ENCODE data around the gene RNF157. TPM values are rescaled to one million over a fixed set of nuclear protein-coding genes. Genes with fewer than 3 reads are reported as not detected.

RNF157 gene
- total and polyA plus RNA-seq, 2 of the 13 experiments (the other 11 are each of a cell fraction or from before 2014, with no cell fraction given): 0.44 to 1.5 TPM

GRCh38 chr17:76138896-76139752 lies 101.2 kb downstream of the RNF157 start (continued):
- TF ChIP-seq NRL (CRISPR knock-in tag; IDR thresholded peaks at IDR 0.05; ENCODE audit: borderline replicate concordance): peak; percentile 3; the same call in 1 of the 2 replicates
- TF ChIP-seq, protein P1, sequence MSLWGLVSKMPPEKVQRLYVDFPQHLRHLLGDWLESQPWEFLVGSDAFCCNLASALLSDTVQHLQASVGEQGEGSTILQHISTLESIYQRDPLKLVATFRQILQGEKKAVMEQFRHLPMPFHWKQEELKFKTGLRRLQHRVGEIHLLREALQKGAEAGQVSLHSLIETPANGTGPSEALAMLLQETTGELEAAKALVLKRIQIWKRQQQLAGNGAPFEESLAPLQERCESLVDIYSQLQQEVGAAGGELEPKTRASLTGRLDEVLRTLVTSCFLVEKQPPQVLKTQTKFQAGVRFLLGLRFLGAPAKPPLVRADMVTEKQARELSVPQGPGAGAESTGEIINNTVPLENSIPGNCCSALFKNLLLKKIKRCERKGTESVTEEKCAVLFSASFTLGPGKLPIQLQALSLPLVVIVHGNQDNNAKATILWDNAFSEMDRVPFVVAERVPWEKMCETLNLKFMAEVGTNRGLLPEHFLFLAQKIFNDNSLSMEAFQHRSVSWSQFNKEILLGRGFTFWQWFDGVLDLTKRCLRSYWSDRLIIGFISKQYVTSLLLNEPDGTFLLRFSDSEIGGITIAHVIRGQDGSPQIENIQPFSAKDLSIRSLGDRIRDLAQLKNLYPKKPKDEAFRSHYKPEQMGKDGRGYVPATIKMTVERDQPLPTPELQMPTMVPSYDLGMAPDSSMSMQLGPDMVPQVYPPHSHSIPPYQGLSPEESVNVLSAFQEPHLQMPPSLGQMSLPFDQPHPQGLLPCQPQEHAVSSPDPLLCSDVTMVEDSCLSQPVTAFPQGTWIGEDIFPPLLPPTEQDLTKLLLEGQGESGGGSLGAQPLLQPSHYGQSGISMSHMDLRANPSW (CRISPR knock-in tag; IDR thresholded peaks at IDR 0.05; ENCODE audit: borderline replicate concordance): no peak
- peak; percentile 29; the same call in 1 of the 2 replicates for TF ChIP-seq NCOA5 (CRISPR knock-in tag; IDR thresholded peaks at IDR 0.05)
- TF ChIP-seq ZBTB20 (CRISPR knock-in tag; IDR thresholded peaks at IDR 0.05; ENCODE audit: borderline replicate concordance, low read depth): no peak
- TF ChIP-seq RFX1 (IDR thresholded peaks at IDR 0.05): no peak
- TF ChIP-seq ATF3 (CRISPR knock-in tag; IDR thresholded peaks at IDR 0.05): 0 out of 2 replicates have a peak, but pooled peaks have one; percentile 13
- TF ChIP-seq ZNF773 (CRISPR knock-in tag; IDR thresholded peaks at IDR 0.05; ENCODE audit: borderline replicate concordance): no peak
- TF ChIP-seq GZF1 (CRISPR knock-in tag; IDR thresholded peaks at IDR 0.05): no peak
- TF ChIP-seq ZNF572 (CRISPR knock-in tag; IDR thresholded peaks at IDR 0.05): peak; percentile 96; the same call in 1 of the 2 replicates
- no peak for TF ChIP-seq ZSCAN31 (CRISPR knock-in tag; IDR thresholded peaks at IDR 0.05; ENCODE audit: low read depth)
- no peak for TF ChIP-seq SNAPC4 (CRISPR knock-in tag; IDR thresholded peaks at IDR 0.05)
- TF ChIP-seq MTF2 (CRISPR knock-in tag; IDR thresholded peaks at IDR 0.05; ENCODE audit: borderline replicate concordance): peak; percentile 3; the same call in 1 of the 2 replicates
- no peak for TF ChIP-seq ZBTB14 (CRISPR knock-in tag; IDR thresholded peaks at IDR 0.05)
- no peak for TF ChIP-seq CHCHD3 (CRISPR knock-in tag; IDR thresholded peaks at IDR 0.05)
- TF ChIP-seq, protein P2, sequence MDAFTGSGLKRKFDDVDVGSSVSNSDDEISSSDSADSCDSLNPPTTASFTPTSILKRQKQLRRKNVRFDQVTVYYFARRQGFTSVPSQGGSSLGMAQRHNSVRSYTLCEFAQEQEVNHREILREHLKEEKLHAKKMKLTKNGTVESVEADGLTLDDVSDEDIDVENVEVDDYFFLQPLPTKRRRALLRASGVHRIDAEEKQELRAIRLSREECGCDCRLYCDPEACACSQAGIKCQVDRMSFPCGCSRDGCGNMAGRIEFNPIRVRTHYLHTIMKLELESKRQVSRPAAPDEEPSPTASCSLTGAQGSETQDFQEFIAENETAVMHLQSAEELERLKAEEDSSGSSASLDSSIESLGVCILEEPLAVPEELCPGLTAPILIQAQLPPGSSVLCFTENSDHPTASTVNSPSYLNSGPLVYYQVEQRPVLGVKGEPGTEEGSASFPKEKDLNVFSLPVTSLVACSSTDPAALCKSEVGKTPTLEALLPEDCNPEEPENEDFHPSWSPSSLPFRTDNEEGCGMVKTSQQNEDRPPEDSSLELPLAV (CRISPR knock-in tag; conservative IDR thresholded peaks at IDR 0.05; ENCODE audit: low read depth): no peak
- peak; percentile 4; the same call in 1 of the 2 replicates for TF ChIP-seq ZNF839 (CRISPR knock-in tag; IDR thresholded peaks at IDR 0.05; ENCODE audit: borderline replicate concordance)
- 0 out of 2 replicates have a peak, but pooled peaks have one; percentile 42 for TF ChIP-seq NKX3-1 (CRISPR knock-in tag; IDR thresholded peaks at IDR 0.05)
- TF ChIP-seq NR3C1 (CRISPR knock-in tag; IDR thresholded peaks at IDR 0.05): no peak
